ENCODE data around the gene KLHL42.
A peak's percentile ranks its signal among the peaks of the same experiment; 100 is the strongest.

The KLHL42 gene

DNA sequence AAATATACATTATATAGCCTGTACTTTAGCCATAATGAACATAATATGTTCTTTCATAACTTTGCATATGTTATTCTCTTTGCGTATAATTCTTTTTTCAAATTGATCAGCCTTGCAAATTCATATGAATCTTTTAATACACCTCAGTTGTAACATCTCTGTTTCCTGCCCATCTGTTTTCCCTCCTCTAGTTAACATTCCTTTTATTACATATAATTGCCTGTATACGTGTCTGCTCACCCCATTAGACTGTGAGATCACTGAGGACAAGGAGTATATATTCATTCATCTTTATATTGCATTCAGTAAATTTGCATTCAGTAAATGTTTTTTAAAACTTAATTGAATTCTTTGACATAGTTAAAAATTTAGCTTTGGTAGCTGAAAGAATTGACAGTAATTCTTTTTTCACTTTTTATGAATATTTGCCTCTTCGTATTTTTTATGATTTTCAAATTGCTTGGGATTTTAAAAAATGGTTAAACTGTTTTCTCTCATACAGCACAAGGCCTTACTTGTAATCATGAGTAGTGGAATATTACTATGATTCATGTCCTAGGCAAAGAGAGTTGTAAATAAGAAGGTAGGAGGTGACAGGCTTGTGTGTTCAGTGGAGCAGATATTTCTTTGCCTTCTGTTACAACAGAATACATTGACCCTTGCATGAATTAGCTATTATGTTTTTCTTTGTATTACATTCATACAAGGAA, 32.8 kb upstream of the KLHL42 start:
- H3K36me3 ChIP-seq (replicated peaks) = peaks cover 17% of the 10 kb centered on the region
- H3K4me3 ChIP-seq (ENCODE audit: low read depth, low read length) = no peak overlapping the region
- H3K27ac ChIP-seq = peak overlapping the region; percentile 66
- in situ Hi-C loops (cut with HindIII; ENCODE audit: low pct_ligation_motif_present, low sequenced_read_pairs) = no loop called here
- no peaks in the 10 kb centered on the region for H3K27me3 ChIP-seq (replicated peaks)
- DNase-seq = no peak
- TF ChIP-seq CTCF (IDR thresholded peaks at IDR 0.05; ENCODE audit: low read depth, low read length, missing control alignments) = no peak

- no peaks in the 10 kb centered on the region for H3K27me3 ChIP-seq (replicated peaks)
- no peak overlapping the region for H3K4me3 ChIP-seq (ENCODE audit: low read depth, low read length)
- H3K27ac ChIP-seq = no peak overlapping the region
- DNase-seq = no peak
- no peak for TF ChIP-seq CTCF (IDR thresholded peaks at IDR 0.05; ENCODE audit: low read depth, low read length, missing control alignments)
- in situ Hi-C loops (cut with HindIII; ENCODE audit: low pct_ligation_motif_present, low sequenced_read_pairs) = no loop called here
- peaks cover 16% of the 10 kb centered on the region for H3K36me3 ChIP-seq (replicated peaks)
Observed at GRCh38 chr12:27751386-27752047, 28.5 kb upstream of the KLHL42 start.

DNA sequence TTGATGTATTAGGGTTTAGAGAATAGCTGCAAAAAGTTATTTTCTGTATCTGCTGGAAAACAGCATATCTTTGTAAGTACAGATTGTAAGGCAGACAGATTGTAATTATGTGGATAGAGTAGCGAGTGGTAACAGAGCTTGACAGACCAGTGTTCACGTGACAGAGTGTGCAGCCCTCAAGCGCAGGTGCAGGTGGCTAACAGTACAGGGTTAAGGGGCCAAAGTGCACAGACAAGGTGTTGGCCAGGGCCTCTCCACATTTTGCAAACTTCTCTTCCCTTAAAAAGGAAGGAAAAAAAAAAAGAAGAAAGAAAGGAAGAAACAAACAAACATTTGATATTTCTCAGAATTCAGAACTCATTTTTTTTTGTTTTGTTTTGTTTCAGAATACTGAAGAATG, 25.2 kb upstream of the KLHL42 start:
- no peak for DNase-seq
- Histone ChIP-seq H3K27me3 (replicated peaks) (no peaks in the 10 kb centered on the region), H3K4me3 (ENCODE audit: low read depth, low read length) (no peak overlapping the region), H3K27ac (no peak overlapping the region), H3K36me3 (replicated peaks) (peaks cover 14% of the 10 kb centered on the region)
- TF ChIP-seq CTCF (IDR thresholded peaks at IDR 0.05; ENCODE audit: low read depth, low read length, missing control alignments) = no peak
- in situ Hi-C loops (cut with HindIII; ENCODE audit: low pct_ligation_motif_present, low sequenced_read_pairs) = no loop called here

- H3K27ac ChIP-seq = no peak overlapping the region
- no peaks in the 10 kb centered on the region for H3K27me3 ChIP-seq (replicated peaks)
- H3K36me3 ChIP-seq (replicated peaks) = peaks cover 11% of the 10 kb centered on the region
- no peak overlapping the region for H3K4me3 ChIP-seq (ENCODE audit: low read depth, low read length)
- no peak for TF ChIP-seq CTCF (IDR thresholded peaks at IDR 0.05; ENCODE audit: low read depth, low read length, missing control alignments)
- DNase-seq = no peak
- in situ Hi-C loops (cut with HindIII; ENCODE audit: low pct_ligation_motif_present, low sequenced_read_pairs) = no loop called here
Observed at GRCh38 chr12:27756670-27757195, 23.3 kb upstream of the KLHL42 start.

- TF ChIP-seq CTCF (IDR thresholded peaks at IDR 0.05; ENCODE audit: low read depth, low read length, missing control alignments) = no peak
- no peak for DNase-seq
- H3K36me3 ChIP-seq (replicated peaks) = no peaks in the 10 kb centered on the region
Observed at GRCh38 chr12:27762757-27763156, 17.3 kb upstream of the KLHL42 start.

More at GRCh38 chr12:27762757-27763156, 17.3 kb upstream of the KLHL42 start:
- in situ Hi-C loops (cut with HindIII; ENCODE audit: low pct_ligation_motif_present, low sequenced_read_pairs) = no loop called here
- Histone ChIP-seq H3K4me3 (ENCODE audit: low read depth, low read length) (no peak overlapping the region), H3K27ac (no peak overlapping the region), H3K27me3 (replicated peaks) (no peaks in the 10 kb centered on the region)

All from brain microvascular endothelial cell (primary cell).